SU-DHL-6 (cell line): ENCODE measurements around the gene BCAS1.

Source experiments
- H2AFZ ChIP-seq: fragments of 200-600 bp; sonication (generic); 2 replicates; pipeline ENCODE4 v1.6.1; 2014; ENCODE audit warnings: low read depth, mild to moderate bottlenecking, moderate library complexity, mixed read lengths, antibody characterized with exemption, low read length; ENCODE audit not compliant: severe bottlenecking
- H3F3A ChIP-seq: fragments of 200-600 bp; shearing (Covaris generic); 2 replicates; pipeline ENCODE4 v1.6.0; 2016; ENCODE audit warnings: antibody characterized with exemption, mild to moderate bottlenecking; ENCODE audit not compliant: insufficient read depth
- H3K27ac ChIP-seq: fragments of 200-600 bp; sonication (generic); 2 replicates; pipeline ENCODE4 v1.5.1; 2016; ENCODE audit warnings: low read depth, mild to moderate bottlenecking, low read length, moderate library complexity, mixed read lengths
- H3K27me3 ChIP-seq: fragments of 200-600 bp; sonication (generic), shearing (Covaris generic); 2 replicates; pipeline ENCODE4 v1.6.0; 2014; ENCODE audit warnings: mild to moderate bottlenecking, low read length
- H3K36me3 ChIP-seq: fragments of 200-600 bp; sonication (generic); 2 replicates; pipeline ENCODE4 v1.6.1; 2014; ENCODE audit warnings: mild to moderate bottlenecking, low read length, mixed read lengths
- H3K4me2 ChIP-seq: fragments of 300-600, 200-600 bp; shearing (Covaris generic), sonication (generic); 2 replicates; pipeline ENCODE4 v1.6.0; 2014; ENCODE audit warnings: low read length, low read depth, mild to moderate bottlenecking; ENCODE audit not compliant: poor library complexity, severe bottlenecking
- H3K4me3 ChIP-seq: fragments of 200-600 bp; sonication (generic); 2 replicates; pipeline ENCODE4 v1.5.1; 2014; ENCODE audit warnings: antibody characterized with exemption, low read length, mild to moderate bottlenecking, mixed read lengths; ENCODE audit not compliant: insufficient read depth, poor library complexity, severe bottlenecking
- H3K79me2 ChIP-seq: fragments of 200-600 bp; sonication (generic); 2 replicates; pipeline ENCODE4 v1.6.1; 2014; ENCODE audit warnings: mild to moderate bottlenecking, low read length, moderate library complexity; ENCODE audit not compliant: insufficient read depth
- H3K9ac ChIP-seq: fragments of 200-600 bp; sonication (generic); 2 replicates; pipeline ENCODE4 v1.7.0; 2014; ENCODE audit warnings: mild to moderate bottlenecking, low read length
- H3K9me2 ChIP-seq: fragments of 200-600 bp; sonication (generic); replicated peaks from 2 replicates; pipeline ENCODE4 v1.6.1; 2014; ENCODE audit warnings: low read length; ENCODE audit not compliant: insufficient read depth
- H3K9me3 ChIP-seq: fragments of 200-600 bp; sonication (generic); 2 replicates; pipeline ENCODE4 v1.6.1; 2014; ENCODE audit warnings: low read length, mixed read lengths; ENCODE audit not compliant: insufficient read depth
- H4K20me1 ChIP-seq: fragments of 200-600 bp; sonication (generic); 2 replicates; pipeline ENCODE4 v1.6.1; 2014; ENCODE audit warnings: low read depth, mild to moderate bottlenecking, antibody characterized with exemption, low read length, moderate library complexity, mixed read lengths
- EZH2phosphoT487 ChIP-seq: fragments of 200-600 bp; sonication (generic), shearing (Covaris generic); conservative IDR thresholded peaks from 2 replicates; pipeline ENCODE4 v1.6.1; 2018; ENCODE audit warnings: mild to moderate bottlenecking, antibody characterized with exemption, low read length, moderate library complexity, mixed read lengths
- TF ChIP-seq, protein P1 (sequence below): fragments of 200-600 bp; sonication (generic); IDR thresholded peaks from one replicate; pipeline ENCODE4 v1.5.1; 2017; ENCODE audit warnings: antibody characterized with exemption, mild to moderate bottlenecking, low read length, moderate library complexity; ENCODE audit not compliant: insufficient read depth, poor library complexity, severe bottlenecking

BCAS1 gene

DNA sequence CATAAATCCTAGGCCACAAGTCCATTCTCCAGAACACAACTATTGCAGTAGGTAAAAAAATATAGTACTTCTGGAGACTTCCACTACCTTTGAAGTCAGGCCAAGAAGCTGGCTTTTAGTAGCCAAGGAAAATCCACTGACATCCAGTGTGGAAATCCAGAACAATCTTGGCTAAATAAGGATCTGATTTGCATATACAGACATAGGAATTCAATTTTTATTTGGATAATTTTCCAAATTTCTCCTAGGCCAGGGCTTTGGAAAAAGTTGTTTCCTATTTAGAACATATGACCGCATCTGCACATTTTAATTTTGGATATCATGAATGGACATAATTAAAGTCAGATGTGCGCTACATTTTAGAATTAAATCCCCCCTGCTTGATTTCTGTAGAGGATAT is 100.2 kb downstream of the BCAS1 start:
- Histone ChIP-seq H3K9me3 (0 out of 2 replicates have a peak, but pooled peaks cover 4% of the 10 kb centered on the region), H3K4me3 (no peak overlapping the region), H3K9ac (no peak overlapping the region), H3K9me2 (no peaks in the 10 kb centered on the region), H4K20me1 (no peaks in the 10 kb centered on the region), H3K36me3 (no peaks in the 10 kb centered on the region), H3K4me2 (no peak overlapping the region), H2AFZ (no peak overlapping the region), H3K27me3 (no peaks in the 10 kb centered on the region), H3K27ac (no peak overlapping the region), H3F3A (no peaks in the 10 kb centered on the region), H3K79me2 (no peaks in the 10 kb centered on the region)
- TF ChIP-seq EZH2phosphoT487: no peak
- TF ChIP-seq, protein P1, sequence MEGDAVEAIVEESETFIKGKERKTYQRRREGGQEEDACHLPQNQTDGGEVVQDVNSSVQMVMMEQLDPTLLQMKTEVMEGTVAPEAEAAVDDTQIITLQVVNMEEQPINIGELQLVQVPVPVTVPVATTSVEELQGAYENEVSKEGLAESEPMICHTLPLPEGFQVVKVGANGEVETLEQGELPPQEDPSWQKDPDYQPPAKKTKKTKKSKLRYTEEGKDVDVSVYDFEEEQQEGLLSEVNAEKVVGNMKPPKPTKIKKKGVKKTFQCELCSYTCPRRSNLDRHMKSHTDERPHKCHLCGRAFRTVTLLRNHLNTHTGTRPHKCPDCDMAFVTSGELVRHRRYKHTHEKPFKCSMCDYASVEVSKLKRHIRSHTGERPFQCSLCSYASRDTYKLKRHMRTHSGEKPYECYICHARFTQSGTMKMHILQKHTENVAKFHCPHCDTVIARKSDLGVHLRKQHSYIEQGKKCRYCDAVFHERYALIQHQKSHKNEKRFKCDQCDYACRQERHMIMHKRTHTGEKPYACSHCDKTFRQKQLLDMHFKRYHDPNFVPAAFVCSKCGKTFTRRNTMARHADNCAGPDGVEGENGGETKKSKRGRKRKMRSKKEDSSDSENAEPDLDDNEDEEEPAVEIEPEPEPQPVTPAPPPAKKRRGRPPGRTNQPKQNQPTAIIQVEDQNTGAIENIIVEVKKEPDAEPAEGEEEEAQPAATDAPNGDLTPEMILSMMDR: no peak

DNA sequence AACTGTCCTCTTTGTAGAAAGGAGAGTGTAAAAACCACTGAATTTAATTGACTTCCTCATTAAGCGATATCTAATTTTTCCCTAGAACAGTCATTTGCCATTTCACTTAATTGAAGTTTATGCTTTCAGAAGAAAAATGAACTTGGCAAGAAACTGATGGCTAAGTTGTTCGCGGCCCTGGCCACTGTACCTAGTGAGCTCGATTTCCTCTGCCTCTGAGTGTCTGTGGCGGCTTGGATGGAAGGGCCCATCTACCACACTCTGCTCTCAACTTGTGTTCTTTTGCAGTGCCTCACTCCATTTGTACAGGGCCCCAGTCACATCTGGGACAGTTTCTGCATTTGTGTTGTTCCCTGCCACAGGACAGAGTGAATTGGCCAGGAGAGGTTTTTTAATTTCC is 102.9 kb downstream of the BCAS1 start:
- Histone ChIP-seq H3K4me2 (no peak overlapping the region), H3F3A (no peaks in the 10 kb centered on the region), H4K20me1 (no peaks in the 10 kb centered on the region), H3K27me3 (no peaks in the 10 kb centered on the region), H3K27ac (no peak overlapping the region), H2AFZ (no peak overlapping the region), H3K9me2 (no peaks in the 10 kb centered on the region), H3K4me3 (no peak overlapping the region), H3K9ac (no peak overlapping the region), H3K36me3 (no peaks in the 10 kb centered on the region), H3K9me3 (no peaks in the 10 kb centered on the region), H3K79me2 (no peaks in the 10 kb centered on the region)
- TF ChIP-seq, protein P1: no peak
- no peak for TF ChIP-seq EZH2phosphoT487

DNA sequence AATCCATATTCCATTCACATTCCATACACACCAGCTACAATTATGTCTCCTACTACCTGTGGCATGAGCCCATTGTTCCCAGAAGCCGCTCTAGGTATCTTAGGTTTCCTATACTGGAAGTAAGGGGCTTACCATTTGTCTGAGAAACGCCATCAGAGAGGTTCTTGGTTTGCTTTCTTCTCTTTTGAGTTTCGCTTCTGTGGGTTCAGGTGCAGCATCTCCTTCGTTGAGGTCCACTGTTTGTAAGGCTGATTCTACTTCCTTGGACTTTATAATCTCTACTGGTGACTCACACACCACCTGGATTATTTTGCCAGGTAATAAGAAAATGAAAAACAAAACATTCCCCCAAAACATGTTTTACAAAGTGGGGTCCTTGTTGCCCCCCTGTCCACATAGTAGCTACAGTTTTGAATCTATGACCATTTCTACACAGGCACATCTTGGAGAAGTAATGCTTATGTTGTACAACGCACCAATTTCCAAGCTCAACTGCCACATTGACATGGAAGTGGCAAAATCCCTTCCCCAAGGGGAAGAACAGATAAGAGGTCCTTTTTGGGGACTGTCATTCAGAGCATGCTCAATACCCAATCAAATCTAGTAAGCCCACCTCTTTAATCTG is 103.5 kb downstream of the BCAS1 start:
- Histone ChIP-seq H3K4me2 (no peak overlapping the region), H3K9ac (no peak overlapping the region), H3K27ac (no peak overlapping the region), H3K4me3 (no peak overlapping the region), H3K36me3 (no peaks in the 10 kb centered on the region), H3F3A (no peaks in the 10 kb centered on the region), H3K9me2 (no peaks in the 10 kb centered on the region), H3K79me2 (no peaks in the 10 kb centered on the region), H4K20me1 (no peaks in the 10 kb centered on the region), H3K9me3 (no peaks in the 10 kb centered on the region), H3K27me3 (no peaks in the 10 kb centered on the region), H2AFZ (no peak overlapping the region)
- TF ChIP-seq, protein P1: no peak
- no peak for TF ChIP-seq EZH2phosphoT487
